Bronchial epithelial cell (primary cell): ENCODE results near the gene SFMBT2. TPM values are rescaled to one million over a fixed set of nuclear protein-coding genes. Genes with fewer than 3 reads are reported as not detected.

Experiments
- DNase-seq: peaks from one replicate; pipeline ENCODE4 v3.0.0-alpha.2; 2010; ENCODE audit warnings: low read depth
- FAIRE-seq: peaks from 2 replicates; lab custom pipeline; 2011; peaks lifted over from hg19 to GRCh38; lab: Jason Lieb, UNC
- H3K27me3 ChIP-seq: 2 replicates; pipeline ENCODE4 v1.5.1; 2011; ENCODE audit warnings: low read length; ENCODE audit not compliant: control insufficient read depth, insufficient read depth
- H3K36me3 ChIP-seq: 2 replicates; pipeline ENCODE4 v1.5.1; 2011; ENCODE audit warnings: low read length; ENCODE audit not compliant: control insufficient read depth, insufficient read depth
- H3K4me3 ChIP-seq: 2 replicates; pipeline ENCODE4 v1.5.1; 2011; ENCODE audit warnings: mild to moderate bottlenecking, low read depth, low read length, control low read depth
- total RNA-seq: library from RNA; depleted of rRNA; stranded (reverse); fragments of >200 nt; gene quantifications from 2 replicates; pipeline ENCODE4 v1.2.1, GENCODE V29; 2014
- TF ChIP-seq, protein P1 (sequence below): IDR thresholded peaks from 2 replicates; pipeline ENCODE4 v1.5.1; 2011; ENCODE audit warnings: mild to moderate bottlenecking, moderate library complexity, low read length, control low read depth, inconsistent platforms; ENCODE audit not compliant: insufficient read depth, severe bottlenecking

SFMBT2 gene
- total RNA-seq, 1 donor from 2014 or later: under 0.01 TPM

DNA sequence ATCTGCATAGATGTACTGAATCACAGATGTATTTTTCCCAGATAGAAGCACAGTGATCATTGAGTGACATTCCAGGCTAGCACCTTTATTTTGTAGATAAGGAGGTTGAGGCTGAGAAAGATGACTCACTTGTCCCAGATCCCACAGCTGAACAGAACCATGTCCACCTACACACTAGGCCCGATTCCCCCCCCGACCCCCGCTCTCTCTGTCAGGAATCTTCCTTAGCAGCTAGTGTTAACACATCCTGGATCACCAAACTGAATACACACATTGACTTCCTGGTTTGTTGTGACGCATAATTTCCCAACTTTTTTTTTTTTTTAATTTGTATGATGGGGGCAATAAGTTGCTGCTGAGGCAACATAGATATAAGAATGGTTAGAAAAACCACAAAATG, 5.2 kb downstream of the SFMBT2 start:
- DNase-seq (peak; percentile 9), FAIRE-seq (no peak)
- no peak overlapping the region for H3K4me3 ChIP-seq
- no peaks in the 10 kb centered on the region for H3K36me3 ChIP-seq
- H3K27me3 ChIP-seq: peaks cover 29% of the 10 kb centered on the region
- TF ChIP-seq, protein P1, sequence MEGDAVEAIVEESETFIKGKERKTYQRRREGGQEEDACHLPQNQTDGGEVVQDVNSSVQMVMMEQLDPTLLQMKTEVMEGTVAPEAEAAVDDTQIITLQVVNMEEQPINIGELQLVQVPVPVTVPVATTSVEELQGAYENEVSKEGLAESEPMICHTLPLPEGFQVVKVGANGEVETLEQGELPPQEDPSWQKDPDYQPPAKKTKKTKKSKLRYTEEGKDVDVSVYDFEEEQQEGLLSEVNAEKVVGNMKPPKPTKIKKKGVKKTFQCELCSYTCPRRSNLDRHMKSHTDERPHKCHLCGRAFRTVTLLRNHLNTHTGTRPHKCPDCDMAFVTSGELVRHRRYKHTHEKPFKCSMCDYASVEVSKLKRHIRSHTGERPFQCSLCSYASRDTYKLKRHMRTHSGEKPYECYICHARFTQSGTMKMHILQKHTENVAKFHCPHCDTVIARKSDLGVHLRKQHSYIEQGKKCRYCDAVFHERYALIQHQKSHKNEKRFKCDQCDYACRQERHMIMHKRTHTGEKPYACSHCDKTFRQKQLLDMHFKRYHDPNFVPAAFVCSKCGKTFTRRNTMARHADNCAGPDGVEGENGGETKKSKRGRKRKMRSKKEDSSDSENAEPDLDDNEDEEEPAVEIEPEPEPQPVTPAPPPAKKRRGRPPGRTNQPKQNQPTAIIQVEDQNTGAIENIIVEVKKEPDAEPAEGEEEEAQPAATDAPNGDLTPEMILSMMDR: no peak

GRCh38 chr10:7403620-7404019, 7.2 kb downstream of the SFMBT2 start:
- Histone ChIP-seq H3K4me3 (no peak overlapping the region), H3K27me3 (peaks cover 12% of the 10 kb centered on the region), H3K36me3 (no peaks in the 10 kb centered on the region)
- FAIRE-seq: no peak
- DNase-seq: no peak
- TF ChIP-seq, protein P1: no peak

DNA sequence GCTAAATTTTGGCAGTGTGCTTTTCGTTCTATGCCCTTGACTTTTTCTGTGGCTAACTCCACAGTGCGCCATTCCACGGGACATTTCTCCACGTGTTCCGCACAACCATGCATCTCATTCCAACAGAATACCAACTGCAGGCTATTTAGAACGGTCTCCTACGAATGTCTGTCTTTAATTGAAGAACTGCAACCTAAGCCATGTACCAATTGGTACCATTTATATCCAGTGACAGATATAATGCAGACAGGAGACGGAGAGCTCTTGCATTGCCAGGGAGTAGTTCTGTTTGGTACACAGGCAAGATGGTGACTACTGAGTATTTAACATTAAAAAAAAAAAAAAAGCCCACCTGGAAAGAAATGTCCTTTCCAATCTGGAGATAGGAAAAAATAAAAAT, 9.1 kb downstream of the SFMBT2 start:
- no peaks in the 10 kb centered on the region for H3K27me3 ChIP-seq
- H3K4me3 ChIP-seq: no peak overlapping the region
- DNase-seq (no peak), FAIRE-seq (no peak)
- TF ChIP-seq, protein P1: no peak
- H3K36me3 ChIP-seq: no peaks in the 10 kb centered on the region

GRCh38 chr10:7401156-7401555, 9.7 kb downstream of the SFMBT2 start:
- TF ChIP-seq, protein P1: no peak
- no peak overlapping the region for H3K4me3 ChIP-seq
- H3K36me3 ChIP-seq: no peaks in the 10 kb centered on the region
- FAIRE-seq (no peak), DNase-seq (no peak)
- no peaks in the 10 kb centered on the region for H3K27me3 ChIP-seq

- H3K27me3 ChIP-seq: no peaks in the 10 kb centered on the region
- TF ChIP-seq, protein P1: no peak
- FAIRE-seq (no peak), DNase-seq (no peak)
- no peak overlapping the region for H3K4me3 ChIP-seq
- H3K36me3 ChIP-seq: no peaks in the 10 kb centered on the region
Observed at GRCh38 chr10:7400068-7400715, 10.6 kb downstream of the SFMBT2 start.

DNA sequence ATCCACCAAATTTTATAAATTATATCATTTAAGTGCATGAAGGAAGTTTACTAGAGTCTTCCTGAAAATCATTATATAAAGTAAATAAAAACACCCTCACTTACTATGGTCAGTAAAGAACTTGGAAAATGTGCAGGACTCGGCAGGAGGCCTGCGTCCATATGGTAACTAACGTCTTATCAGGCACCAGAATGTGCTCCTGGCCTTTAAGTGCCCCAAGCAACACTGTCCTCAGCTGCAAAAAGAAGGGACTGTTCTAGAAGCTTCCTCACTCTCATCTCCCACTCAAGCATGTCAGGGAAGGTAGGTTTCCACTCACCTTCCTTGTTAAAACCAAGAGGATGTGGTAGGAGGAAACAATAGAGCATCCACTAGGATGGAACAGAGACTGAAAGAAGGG, 11.3 kb downstream of the SFMBT2 start:
- DNase-seq (no peak), FAIRE-seq (no peak)
- TF ChIP-seq, protein P1: no peak
- Histone ChIP-seq H3K4me3 (no peak overlapping the region), H3K27me3 (no peaks in the 10 kb centered on the region), H3K36me3 (no peaks in the 10 kb centered on the region)
